Mesothelial cell of epicardium (in vitro differentiated cells): ENCODE measurements around the gene COL3A1. TPM values are rescaled to one million over a fixed set of nuclear protein-coding genes. Genes with fewer than 3 reads are reported as not detected.
A peak's percentile ranks its signal among the peaks of the same experiment; 100 is the strongest.

Experiments used
- DNase-seq, 2 experiments: peaks; one replicate each; pipeline ENCODE4 v3.0.0; 2021; ENCODE audit warnings: low spot score in 2 of 2; ENCODE audit not compliant: unreplicated experiment in 2 of 2
- H3K27ac Mint-ChIP-seq: 2 replicates; pipeline ENCODE4 v1.8.0; 2021; ENCODE audit warnings: mixed read lengths
- H3K27me3 Mint-ChIP-seq: 2 replicates; pipeline ENCODE4 v1.8.0; 2021; ENCODE audit warnings: low read depth, mixed read lengths
- H3K36me3 Mint-ChIP-seq: 2 replicates; pipeline ENCODE4 v1.8.0; 2021; ENCODE audit warnings: mixed read lengths
- H3K4me1 Mint-ChIP-seq: 2 replicates; pipeline ENCODE4 v1.8.0; 2021; ENCODE audit warnings: mixed read lengths
- H3K4me3 Mint-ChIP-seq: 2 replicates; pipeline ENCODE4 v1.8.0; 2021; ENCODE audit warnings: mild to moderate bottlenecking, moderate library complexity, mixed read lengths
- H3K9me3 Mint-ChIP-seq: 2 replicates; pipeline ENCODE4 v1.8.0; 2021; ENCODE audit warnings: mixed read lengths
- microRNA-seq: library from miRNA; unstranded; fragments of <30 nt; microRNA quantifications from one replicate; pipeline ENCODE4 v1.2.0, GENCODE V29; 2021; ENCODE audit warnings: inconsistent platforms, mixed read lengths
- total RNA-seq: library from RNA; stranded (reverse); gene quantifications from 3 replicates; pipeline ENCODE4 v1.2.1, GENCODE V29; 2021
- TF ChIP-seq, protein P1 (sequence below): fragments of 200-600 bp; sonication (generic); IDR thresholded peaks from one replicate; pipeline ENCODE4 v1.5.0; 2021; ENCODE audit warnings: antibody characterized with exemption; ENCODE audit not compliant: unreplicated experiment

COL3A1 gene
- total RNA-seq, 1 donor from 2014 or later, result 7,569 TPM

DNA sequence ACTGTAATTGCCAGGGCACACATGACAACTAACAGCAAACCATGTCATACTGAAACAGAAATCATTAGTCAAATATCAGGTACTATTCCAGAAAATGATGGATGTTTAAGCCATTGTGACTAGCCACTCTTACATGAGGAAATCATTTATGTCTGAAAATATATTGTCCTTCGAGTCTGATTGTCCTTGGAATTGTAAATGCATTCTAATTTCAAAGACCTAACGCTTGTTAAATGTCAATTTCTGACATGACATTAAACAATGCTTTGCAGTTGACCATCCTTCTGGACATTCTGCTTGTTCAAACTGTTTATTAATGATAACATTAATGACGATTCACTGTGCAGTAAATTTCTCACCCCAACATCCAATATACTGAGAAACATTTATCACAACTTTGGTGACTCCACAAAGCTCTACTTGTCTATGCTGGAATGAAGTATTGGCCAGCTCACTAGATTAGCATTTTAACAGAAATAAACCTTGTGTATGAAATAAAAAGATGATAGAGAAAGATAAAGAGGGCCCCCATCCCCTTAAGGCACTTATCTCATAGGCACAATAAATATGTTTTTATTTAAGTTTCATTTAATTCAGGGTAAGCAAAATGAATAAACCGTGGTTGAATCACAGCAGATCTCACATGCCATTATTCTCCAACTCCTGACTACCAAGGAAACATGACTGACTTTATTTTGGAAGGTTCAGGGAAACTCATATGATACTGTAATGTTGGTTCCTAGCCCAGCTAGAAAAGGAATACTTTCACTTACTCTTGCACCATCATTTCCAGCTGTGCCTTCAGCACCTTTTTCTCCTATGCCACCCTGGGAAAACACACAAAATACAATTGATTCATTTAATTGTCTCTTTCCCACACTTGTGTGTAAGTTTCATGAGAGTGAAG is 82.3 kb downstream of the COL3A1 start:
- DNase-seq, result no peak
- H3K4me1 Mint-ChIP-seq, result peaks cover 26% of the 10 kb centered on the region
- H3K27me3 Mint-ChIP-seq, result no peaks in the 10 kb centered on the region
- TF ChIP-seq, protein P1, sequence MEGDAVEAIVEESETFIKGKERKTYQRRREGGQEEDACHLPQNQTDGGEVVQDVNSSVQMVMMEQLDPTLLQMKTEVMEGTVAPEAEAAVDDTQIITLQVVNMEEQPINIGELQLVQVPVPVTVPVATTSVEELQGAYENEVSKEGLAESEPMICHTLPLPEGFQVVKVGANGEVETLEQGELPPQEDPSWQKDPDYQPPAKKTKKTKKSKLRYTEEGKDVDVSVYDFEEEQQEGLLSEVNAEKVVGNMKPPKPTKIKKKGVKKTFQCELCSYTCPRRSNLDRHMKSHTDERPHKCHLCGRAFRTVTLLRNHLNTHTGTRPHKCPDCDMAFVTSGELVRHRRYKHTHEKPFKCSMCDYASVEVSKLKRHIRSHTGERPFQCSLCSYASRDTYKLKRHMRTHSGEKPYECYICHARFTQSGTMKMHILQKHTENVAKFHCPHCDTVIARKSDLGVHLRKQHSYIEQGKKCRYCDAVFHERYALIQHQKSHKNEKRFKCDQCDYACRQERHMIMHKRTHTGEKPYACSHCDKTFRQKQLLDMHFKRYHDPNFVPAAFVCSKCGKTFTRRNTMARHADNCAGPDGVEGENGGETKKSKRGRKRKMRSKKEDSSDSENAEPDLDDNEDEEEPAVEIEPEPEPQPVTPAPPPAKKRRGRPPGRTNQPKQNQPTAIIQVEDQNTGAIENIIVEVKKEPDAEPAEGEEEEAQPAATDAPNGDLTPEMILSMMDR, result no peak
- no peak overlapping the region for H3K4me3 Mint-ChIP-seq
- no peaks in the 10 kb centered on the region for H3K9me3 Mint-ChIP-seq
- H3K36me3 Mint-ChIP-seq, result peaks cover 20% of the 10 kb centered on the region
- peak overlapping the region; percentile 37 for H3K27ac Mint-ChIP-seq

GRCh38 chr2:189057316-189057715 is 83.1 kb downstream of the COL3A1 start:
- no peak for DNase-seq
- Mint-ChIP-seq H3K4me1 (peaks cover 26% of the 10 kb centered on the region), H3K4me3 (no peak overlapping the region), H3K27me3 (no peaks in the 10 kb centered on the region), H3K36me3 (peaks cover 22% of the 10 kb centered on the region), H3K9me3 (no peaks in the 10 kb centered on the region), H3K27ac (peak overlapping the region; percentile 37)
- TF ChIP-seq, protein P1, result no peak

GRCh38 chr2:189060096-189060642 is 86.0 kb downstream of the COL3A1 start:
- Mint-ChIP-seq H3K4me1 (peaks cover 22% of the 10 kb centered on the region), H3K27me3 (no peaks in the 10 kb centered on the region), H3K4me3 (no peak overlapping the region), H3K36me3 (peaks cover 34% of the 10 kb centered on the region), H3K9me3 (no peaks in the 10 kb centered on the region), H3K27ac (peak overlapping the region; percentile 22)
- DNase-seq, result no peak
- TF ChIP-seq, protein P1, result no peak

Small RNA genes within 50 kb of the gene (microRNA-seq; reads per million reads assigned to microRNA genes)
- gene MIR1245A (not detected), gene MIR1245B (not detected), gene MIR3606 (8.2 reads per million, percentile 28 among the genes with 10 or more reads in this experiment)

Other genes with a start within 250 kb of the COL3A1 start
- 438 to 472 TPM (median 459 TPM) in 3 replicates for gene COL5A2, start 205.4 kb downstream of the COL3A1 start, total RNA-seq